DMS 273 (cell line): ENCODE results near the gene DKC1.
"Not testable (repeated sequence)": the region's sequence is repeated elsewhere in the genome, so short reads cannot be mapped to it uniquely, and the experiment has no call there.

ENCODE experiments used
- DNase-seq: peaks from one replicate; lab custom pipeline; 2025; ENCODE audit not compliant: unreplicated experiment; lab: John Stamatoyannopoulos, UW

The DKC1 gene

DNA sequence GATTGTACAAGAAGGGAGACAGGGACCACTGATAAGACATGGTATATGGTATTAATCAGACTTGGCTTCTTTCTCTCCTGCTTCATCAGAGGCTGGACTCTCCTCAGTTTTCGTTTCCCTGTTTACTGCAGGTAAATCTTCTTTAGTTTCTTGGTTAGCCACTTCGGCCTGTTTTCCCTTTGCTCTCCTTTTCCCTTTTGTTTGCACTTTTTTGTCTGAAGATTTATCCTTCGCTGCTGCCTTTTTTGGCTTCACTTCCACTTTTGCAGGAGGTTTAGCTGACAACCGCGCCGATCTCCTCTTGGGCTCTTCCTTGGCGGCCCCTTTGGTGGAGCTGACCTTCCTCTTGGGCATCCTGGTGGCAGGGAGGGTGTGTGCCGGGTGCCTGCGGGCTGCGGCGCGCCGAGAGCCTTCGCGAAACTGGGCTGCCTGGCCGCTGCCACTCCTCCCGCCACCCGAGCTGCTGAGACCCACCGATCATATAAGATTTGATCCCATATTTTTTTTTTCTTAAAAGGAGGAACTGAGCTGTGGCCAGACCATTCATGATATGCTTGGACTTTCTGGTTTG lies 54.5 kb downstream of the DKC1 start:
- not testable (repeated sequence) for DNase-seq

DNA sequence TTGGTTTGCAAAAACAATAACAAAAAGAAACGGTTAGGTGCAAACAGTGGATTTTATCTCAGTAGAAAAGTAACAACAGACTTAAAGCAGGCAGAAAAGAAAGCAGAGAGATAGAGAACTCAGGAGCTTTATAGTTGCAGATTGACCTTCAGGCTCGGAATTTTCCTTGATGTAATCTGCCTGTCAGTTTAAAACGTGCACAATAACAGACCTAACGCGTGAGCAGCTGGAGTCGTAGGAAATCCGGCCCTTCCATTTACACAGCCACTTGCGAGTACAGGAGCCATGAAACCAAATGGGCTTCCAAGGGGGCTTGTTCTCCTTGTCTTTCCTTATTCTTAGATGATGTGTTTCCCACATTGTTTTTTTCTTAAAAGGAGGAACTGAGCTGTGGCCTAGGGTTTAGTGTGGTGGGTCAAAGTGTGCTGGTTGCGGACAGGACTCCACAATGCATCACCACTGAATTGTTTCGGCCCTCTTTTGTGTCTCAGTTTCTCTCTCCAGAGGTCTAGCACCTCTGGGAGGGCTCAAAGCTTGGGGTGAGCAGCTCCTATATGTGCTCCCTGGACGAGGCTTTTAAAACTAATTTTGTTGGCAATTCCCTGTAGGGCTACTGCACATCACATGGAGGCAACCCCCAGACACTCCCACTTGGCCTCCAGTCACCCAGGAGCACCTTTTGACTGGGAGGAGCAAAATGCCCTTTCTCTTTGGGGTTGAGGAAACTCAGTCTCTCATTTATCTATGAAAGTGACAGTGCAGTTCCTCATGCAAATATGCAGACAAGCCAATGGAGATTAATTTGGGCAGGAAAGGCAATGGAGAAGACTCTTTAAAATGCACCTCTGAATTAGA lies 56.5 kb downstream of the DKC1 start:
- DNase-seq = no peak

DNA sequence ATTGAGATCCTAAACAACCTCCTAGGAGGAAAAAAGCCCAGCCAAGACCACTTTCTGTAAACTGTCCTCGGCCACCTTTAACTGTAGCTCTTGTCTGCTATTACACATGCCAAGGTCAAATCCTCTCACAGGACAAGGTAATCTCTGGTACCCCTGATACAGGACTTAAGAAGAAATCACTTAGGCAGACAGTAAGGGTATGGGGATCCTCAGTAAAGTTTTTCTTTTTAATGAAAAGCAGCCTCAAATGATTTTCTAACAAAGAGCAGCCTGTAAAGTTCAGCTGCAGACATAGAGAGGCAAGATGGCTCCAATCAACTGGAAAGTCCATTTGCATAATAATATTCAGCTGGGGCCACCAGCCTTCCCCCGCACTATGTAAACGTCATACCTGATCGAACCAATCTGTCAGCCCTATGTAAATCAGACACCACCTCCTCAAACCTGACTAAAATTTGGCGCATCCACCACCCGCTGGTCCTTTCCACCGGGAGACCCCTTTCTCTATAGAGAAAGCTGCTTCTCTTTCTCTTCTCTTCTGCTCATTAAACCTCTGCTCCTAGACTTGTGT lies 57.2 kb downstream of the DKC1 start:
- DNase-seq = peak; percentile 21

DNA sequence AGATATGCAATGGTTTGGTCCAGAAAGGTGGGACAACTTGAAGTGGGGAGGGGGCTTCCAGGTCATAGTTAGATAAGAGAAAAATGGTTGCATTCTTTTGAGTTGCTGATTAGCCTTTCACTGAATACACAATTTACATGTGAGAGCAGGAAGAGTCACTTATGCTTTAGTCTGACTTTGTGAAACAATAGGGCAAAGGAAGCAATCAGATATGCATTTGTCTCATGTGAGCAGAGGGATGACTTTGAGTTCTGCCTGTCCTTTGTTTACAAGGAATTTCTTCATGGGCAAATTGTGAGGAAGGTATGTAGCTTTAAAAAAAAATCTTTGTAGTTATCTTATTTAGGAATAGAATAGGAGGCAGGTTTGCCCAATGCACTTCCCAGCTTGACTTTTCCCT lies 58.9 kb downstream of the DKC1 start:
- no peak for DNase-seq

DNA sequence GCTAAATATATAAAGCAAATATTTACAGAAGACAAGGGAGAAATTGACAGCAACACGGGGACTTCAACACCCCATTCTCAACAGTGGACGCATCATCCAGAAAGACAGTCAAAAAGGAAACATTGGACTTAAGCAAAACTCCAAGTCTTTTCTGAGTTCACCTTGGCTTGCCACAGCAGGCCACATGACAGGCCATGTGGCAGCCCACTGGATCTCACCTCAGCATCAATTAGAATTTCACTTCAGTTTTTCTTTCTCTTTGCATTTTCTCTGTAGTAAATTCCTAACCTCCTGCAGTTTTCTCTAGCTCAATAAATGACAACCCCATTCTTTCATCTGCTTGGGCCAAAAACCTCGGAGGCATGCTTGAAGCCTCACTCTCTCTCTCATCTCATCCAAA lies 59.4 kb downstream of the DKC1 start:
- no peak for DNase-seq

DNA sequence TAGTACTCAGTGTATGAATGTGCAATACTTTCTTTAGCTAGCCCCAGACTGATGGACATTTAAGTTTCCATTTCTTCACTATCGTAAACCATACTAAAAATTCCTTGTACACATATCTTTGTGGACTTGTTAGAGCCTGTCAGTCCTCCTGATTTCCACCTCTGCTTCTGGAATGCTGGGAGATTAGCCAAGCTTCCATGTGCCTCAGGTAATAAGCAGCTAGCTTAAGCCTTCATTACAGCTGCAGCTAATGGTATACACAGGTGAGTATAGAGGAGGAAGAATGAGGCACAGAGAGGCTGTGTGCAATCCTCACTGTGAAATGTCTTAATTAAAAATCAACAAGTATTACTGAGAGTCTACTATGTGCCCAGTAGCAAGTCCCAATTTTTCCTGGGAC lies 62.0 kb downstream of the DKC1 start:
- DNase-seq = no peak

DNA sequence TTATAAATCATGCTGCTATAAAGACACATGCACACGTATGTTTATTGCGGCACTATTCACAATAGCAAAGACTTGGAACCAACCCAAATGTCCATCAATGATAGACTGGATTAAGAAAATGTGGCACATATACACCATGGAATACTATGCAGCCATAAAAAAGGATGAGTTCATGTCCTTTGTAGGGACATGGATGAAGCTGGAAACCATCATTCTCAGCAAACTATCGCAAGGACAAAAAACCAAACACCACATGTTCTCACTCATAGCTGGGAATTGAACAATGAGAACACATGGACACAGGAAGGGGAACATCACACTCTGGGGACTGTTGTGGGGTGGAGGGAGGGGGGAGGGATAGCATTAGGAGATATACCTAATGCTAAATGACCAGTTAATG lies 62.9 kb downstream of the DKC1 start:
- not testable (repeated sequence) for DNase-seq
